Endothelial cell of umbilical vein (primary cell): ENCODE data around the gene ODF4. TPM values are rescaled to one million over a fixed set of nuclear protein-coding genes. Genes with fewer than 3 reads are reported as not detected.

ENCODE experiments used
- BruUV-seq: library from RNA; stranded (reverse); fragments of 400-500 nt; replicated peaks from 2 replicates; lab custom pipeline; 2021; lab: Mats Ljungman, UMichigan
- CTCF ChIA-PET: fragments of 300-600, 350-600 bp; sonication (Branson Sonifier 250); formaldehyde crosslinking; loops from one replicate; lab custom pipeline; 2021; ENCODE audit warnings: antibody characterized with exemption, inconsistent platforms; lab: Charles Lee
- POLR2A ChIA-PET: fragments of 300-600, 350-600 bp; sonication (Branson Sonifier 250); formaldehyde crosslinking; loops from one replicate; lab custom pipeline; 2021; ENCODE audit warnings: antibody characterized with exemption, inconsistent platforms; lab: Charles Lee
- DNase-seq: peaks from one replicate; pipeline ENCODE4 v3.0.0-alpha.2; 2011; ENCODE audit warnings: low read depth, low spot score
- FAIRE-seq: peaks from 2 replicates; lab custom pipeline; 2011; peaks lifted over from hg19 to GRCh38; lab: Jason Lieb, UNC
- H2AFZ ChIP-seq: 2 replicates; pipeline ENCODE4 v1.6.0; 2012; ENCODE audit warnings: low read depth, low read length, control low read depth, inconsistent platforms
- H3K27ac ChIP-seq: 2 replicates; pipeline ENCODE4 v1.5.1; 2011; ENCODE audit warnings: low read depth, mild to moderate bottlenecking, control low read depth, low read length, moderate library complexity; ENCODE audit not compliant: insufficient read depth
- H3K27me3 ChIP-seq, 2 experiments: 2 replicates each; pipeline versions ENCODE4 v1.6.0 to v1.6.1; 2011; ENCODE audit warnings: low read length in 2 of 2, mixed read lengths in 1 of 2; ENCODE audit not compliant: control insufficient read depth in 2 of 2, insufficient read depth in 2 of 2
- H3K36me3 ChIP-seq, 2 experiments: 2 replicates in 1 of 2; 3 replicates in 1 of 2; pipeline ENCODE4 v1.5.1; 2011; ENCODE audit warnings: low read length in 2 of 2, mild to moderate bottlenecking in 1 of 2, moderate library complexity in 1 of 2; ENCODE audit not compliant: control insufficient read depth in 2 of 2, insufficient read depth in 2 of 2; ENCODE audit errors: extremely low read depth in 1 of 2
- H3K4me1 ChIP-seq: 3 replicates; pipeline ENCODE4 v1.5.1; 2011; ENCODE audit warnings: mild to moderate bottlenecking, low read length; ENCODE audit not compliant: control insufficient read depth, insufficient read depth; ENCODE audit errors: extremely low read depth
- H3K4me2 ChIP-seq: 2 replicates; pipeline ENCODE4 v1.6.1; 2011; ENCODE audit warnings: low read length, control low read depth, mixed read lengths; ENCODE audit not compliant: insufficient read depth
- H3K4me3 ChIP-seq, 3 experiments: fragments of 200-600 bp in 1 of 3; sonication (generic), shearing (Covaris generic) in 1 of 3; replicated peaks in 1 of 3; 2 replicates each; pipeline ENCODE4 v1.5.1; 2011 to 2016; ENCODE audit warnings: control low read depth in 3 of 3, low read length in 3 of 3, mild to moderate bottlenecking in 2 of 3, inconsistent platforms in 1 of 3, low read depth in 1 of 3, moderate library complexity in 1 of 3; ENCODE audit not compliant: insufficient read depth in 1 of 3
- H3K79me2 ChIP-seq: 2 replicates; pipeline ENCODE4 v1.6.0; 2012; ENCODE audit warnings: low read length, inconsistent platforms; ENCODE audit not compliant: control insufficient read depth, insufficient read depth
- H3K9ac ChIP-seq: replicated peaks from 2 replicates; pipeline ENCODE3; 2011; ENCODE audit warnings: low read length, control low read depth; ENCODE audit not compliant: insufficient read depth; ENCODE audit errors: extremely low read depth
- H3K9me1 ChIP-seq: replicated peaks from 3 replicates; pipeline ENCODE4 v1.6.0; 2011; ENCODE audit warnings: mild to moderate bottlenecking, low read length; ENCODE audit not compliant: control insufficient read depth, insufficient read depth; ENCODE audit errors: extremely low read depth
- H3K9me3 ChIP-seq: replicated peaks from 2 replicates; pipeline ENCODE4 v1.5.1; 2012; ENCODE audit warnings: low read length, inconsistent platforms; ENCODE audit not compliant: control insufficient read depth, insufficient read depth
- H4K20me1 ChIP-seq: replicated peaks from 2 replicates; pipeline ENCODE3; 2011; ENCODE audit warnings: mild to moderate bottlenecking, low read length; ENCODE audit not compliant: control insufficient read depth, insufficient read depth; ENCODE audit errors: extremely low read depth
- EZH2 ChIP-seq: IDR thresholded peaks from 2 replicates; pipeline ENCODE4 v1.6.1; 2012; ENCODE audit warnings: borderline replicate concordance, low read depth, mild to moderate bottlenecking, moderate library complexity, low read length, inconsistent platforms; ENCODE audit not compliant: severe bottlenecking
- FOS ChIP-seq: IDR thresholded peaks from 2 replicates; pipeline ENCODE4 v1.6.1; 2011; ENCODE audit warnings: mild to moderate bottlenecking, low read length, moderate library complexity, borderline replicate concordance; ENCODE audit not compliant: insufficient read depth
- GATA2 ChIP-seq: IDR thresholded peaks from 2 replicates; pipeline ENCODE4 v1.7.0; 2011; ENCODE audit warnings: low read depth, mild to moderate bottlenecking, moderate library complexity, mixed read lengths, low read length; ENCODE audit not compliant: insufficient read length, insufficient read depth
- JUN ChIP-seq: IDR thresholded peaks from 2 replicates; pipeline ENCODE4 v1.6.1; 2011; ENCODE audit warnings: borderline replicate concordance, low read depth; ENCODE audit not compliant: insufficient read length, insufficient read depth
- MAX ChIP-seq: IDR thresholded peaks from 2 replicates; pipeline ENCODE4 v1.6.1; 2011; ENCODE audit not compliant: insufficient read depth, insufficient read length
- MYC ChIP-seq: IDR thresholded peaks from one replicate; pipeline ENCODE4 v1.6.1; 2011; ENCODE audit warnings: mild to moderate bottlenecking, low read depth, low read length
- POLR2A ChIP-seq: IDR thresholded peaks from 2 replicates; pipeline ENCODE4 v1.6.1; 2012; ENCODE audit warnings: low read depth, mild to moderate bottlenecking, control low read depth, low read length
- POLR2AphosphoS5 ChIP-seq: IDR thresholded peaks from 2 replicates; pipeline ENCODE4 v1.6.1; 2012; ENCODE audit warnings: low read depth, mild to moderate bottlenecking, control low read depth, low read length, moderate library complexity; ENCODE audit not compliant: insufficient read depth
- dilution Hi-C: fragments of 300-500 bp; cut with MboI; formaldehyde crosslinking; loops from one replicate; pipeline ENCODE4 v1.15.0; 2019; ENCODE audit warnings: low sequenced_read_pairs; ENCODE audit not compliant: extremely low pct_ligation_motif_present
- intact Hi-C: fragments of 100-400 bp; cut with micrococcal nuclease; formaldehyde crosslinking; loops from one replicate; pipeline ENCODE4 v1.10.0; 2022
- polyA plus RNA-seq, 4 experiments: library from polyadenylated mRNA; depleted of rRNA in 3 of 4; stranded (reverse) in 3 of 4; unstranded in 1 of 4; fragments of >200 nt; gene quantifications; 2 replicates each; pipeline versions ENCODE4 v1.2.1 to v1.2.3, GENCODE V29; 2011 to 2012; ENCODE audit warnings: missing spikeins in 1 of 4
- total RNA-seq: library from RNA; stranded (reverse); gene quantifications from 2 replicates; pipeline ENCODE4 v1.2.3, GENCODE V29; 2021
- TF ChIP-seq, protein P1 (sequence below), 2 donors: IDR thresholded peaks; 1 replicate in 1 of 2; 2 replicates in 1 of 2; pipeline ENCODE4 v1.5.1; 2011; ENCODE audit warnings: low read length in 2 of 2, mild to moderate bottlenecking in 2 of 2, moderate library complexity in 2 of 2, control low read depth in 1 of 2, inconsistent platforms in 1 of 2, low read depth in 1 of 2; ENCODE audit not compliant: insufficient read depth in 1 of 2; ENCODE audit errors: extremely low read depth in 1 of 2

The ODF4 gene
- total and polyA plus RNA-seq, 2 donors (not counting 3 experiments of a cell fraction or from before 2014, with no cell fraction given), result not detected

GRCh38 chr17:8332128-8332527 lies 7.5 kb upstream of the ODF4 start:
- ChIA-PET CTCF (interaction anchor here (1.0 kb wide), 1 partner anchor 14 kb away, joined by 3 read pairs; no protein-coding TSS in a partner anchor), POLR2A (no interaction called here)
- Histone ChIP-seq H3K27me3 (peaks cover 0 to 1% of the 10 kb centered on the region in 2 experiments), H4K20me1 (no peaks in the 10 kb centered on the region), H3K9me1 (no peaks in the 10 kb centered on the region), H3K79me2 (no peaks in the 10 kb centered on the region), H3K4me2 (no peak overlapping the region), H3K9ac (no peak overlapping the region), H2AFZ (no peak overlapping the region), H3K9me3 (no peaks in the 10 kb centered on the region), H3K4me3 (no peak overlapping the region), H3K27ac (no peak overlapping the region), H3K36me3 (no peaks in the 10 kb centered on the region), H3K4me1 (peaks cover 5% of the 10 kb centered on the region)
- intact Hi-C loops, result loop anchor here (10.0 kb wide), 1 partner anchor 1207 kb away; no protein-coding TSS in a partner anchor
- no TSS peak for BruUV-seq
- DNase-seq, result no peak
- FAIRE-seq, result no peak
- dilution Hi-C loops, result no loop called here
- no peak for TF ChIP-seq POLR2A
- TF ChIP-seq FOS, result no peak
- no peak for TF ChIP-seq POLR2AphosphoS5
- TF ChIP-seq MYC, result no peak
- TF ChIP-seq MAX, result no peak
- TF ChIP-seq JUN, result no peak
- TF ChIP-seq, protein P1, sequence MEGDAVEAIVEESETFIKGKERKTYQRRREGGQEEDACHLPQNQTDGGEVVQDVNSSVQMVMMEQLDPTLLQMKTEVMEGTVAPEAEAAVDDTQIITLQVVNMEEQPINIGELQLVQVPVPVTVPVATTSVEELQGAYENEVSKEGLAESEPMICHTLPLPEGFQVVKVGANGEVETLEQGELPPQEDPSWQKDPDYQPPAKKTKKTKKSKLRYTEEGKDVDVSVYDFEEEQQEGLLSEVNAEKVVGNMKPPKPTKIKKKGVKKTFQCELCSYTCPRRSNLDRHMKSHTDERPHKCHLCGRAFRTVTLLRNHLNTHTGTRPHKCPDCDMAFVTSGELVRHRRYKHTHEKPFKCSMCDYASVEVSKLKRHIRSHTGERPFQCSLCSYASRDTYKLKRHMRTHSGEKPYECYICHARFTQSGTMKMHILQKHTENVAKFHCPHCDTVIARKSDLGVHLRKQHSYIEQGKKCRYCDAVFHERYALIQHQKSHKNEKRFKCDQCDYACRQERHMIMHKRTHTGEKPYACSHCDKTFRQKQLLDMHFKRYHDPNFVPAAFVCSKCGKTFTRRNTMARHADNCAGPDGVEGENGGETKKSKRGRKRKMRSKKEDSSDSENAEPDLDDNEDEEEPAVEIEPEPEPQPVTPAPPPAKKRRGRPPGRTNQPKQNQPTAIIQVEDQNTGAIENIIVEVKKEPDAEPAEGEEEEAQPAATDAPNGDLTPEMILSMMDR (IDR thresholded peaks at IDR 0.05; ENCODE audit: extremely low read depth in 1 of 2, insufficient read depth in 1 of 2, low read depth in 1 of 2, low read length in 2 of 2), result no peak
- no peak for TF ChIP-seq GATA2
- TF ChIP-seq EZH2, result no peak
